CD8-positive, alpha-beta memory T cell (primary cell): Measurements from ENCODE around the gene TOP2B. TPM values are rescaled to one million over a fixed set of nuclear protein-coding genes. Genes with fewer than 3 reads are reported as not detected.

ENCODE experiments used
- CTCF ChIA-PET: fragments of 350-600 bp; sonication (Branson Sonifier 250); formaldehyde crosslinking; loops from one replicate; lab custom pipeline; 2021; ENCODE audit warnings: antibody characterized with exemption; lab: Charles Lee
- POLR2A ChIA-PET: fragments of 350-600 bp; sonication (Branson Sonifier 250); formaldehyde crosslinking; loops from one replicate; lab custom pipeline; 2021; ENCODE audit warnings: antibody characterized with exemption; lab: Charles Lee
- DNase-seq, 5 donors: peaks; one replicate each; pipeline versions ENCODE4 v3.0.0 to v3.0.0-alpha.2; 2020 to 2022; ENCODE audit warnings: mixed read lengths in 1 of 5
- H3K27ac ChIP-seq: one replicate; pipeline ENCODE4 v1.7.0; 2013; ENCODE audit warnings: low read depth, mild to moderate bottlenecking, low read length, moderate library complexity
- H3K27me3 ChIP-seq: 2 replicates; pipeline ENCODE4 v1.7.0; 2013; ENCODE audit warnings: low read length, mild to moderate bottlenecking; ENCODE audit not compliant: insufficient read depth, poor library complexity, severe bottlenecking
- H3K36me3 ChIP-seq: 2 replicates; pipeline ENCODE4 v1.7.0; 2013; ENCODE audit warnings: mild to moderate bottlenecking, low read length, moderate library complexity; ENCODE audit not compliant: insufficient read depth
- H3K4me1 ChIP-seq: 2 replicates; pipeline ENCODE4 v1.7.0; 2013; ENCODE audit warnings: mild to moderate bottlenecking, low read length, moderate library complexity; ENCODE audit not compliant: insufficient read depth
- H3K4me3 ChIP-seq: 2 replicates; pipeline ENCODE4 v1.7.0; 2013; ENCODE audit warnings: mild to moderate bottlenecking, low read length
- H3K9me3 ChIP-seq: 2 replicates; pipeline ENCODE4 v1.7.0; 2013; ENCODE audit warnings: mild to moderate bottlenecking, low read length
- H3K27ac Mint-ChIP-seq, 8 donors: one replicate each; pipeline ENCODE4 v1.8.0; 2020 to 2021; ENCODE audit warnings: mixed read lengths in 8 of 8, mild to moderate bottlenecking in 6 of 8, inconsistent platforms in 3 of 8, moderate library complexity in 3 of 8
- H3K27me3 Mint-ChIP-seq, 2 donors: one replicate each; pipeline ENCODE4 v1.8.0; 2020 to 2021; ENCODE audit warnings: mixed read lengths in 2 of 2, mild to moderate bottlenecking in 1 of 2, moderate library complexity in 1 of 2
- H3K36me3 Mint-ChIP-seq, 3 donors: one replicate each; pipeline ENCODE4 v1.8.0; 2020 to 2021; ENCODE audit warnings: mixed read lengths in 3 of 3, inconsistent platforms in 1 of 3, mild to moderate bottlenecking in 1 of 3
- H3K4me1 Mint-ChIP-seq, 3 donors: one replicate each; pipeline ENCODE4 v1.8.0; 2020 to 2021; ENCODE audit warnings: mixed read lengths in 3 of 3, inconsistent platforms in 1 of 3, mild to moderate bottlenecking in 1 of 3
- H3K4me3 Mint-ChIP-seq, 7 donors: one replicate each; pipeline ENCODE4 v1.8.0; 2020 to 2021; ENCODE audit warnings: mixed read lengths in 7 of 7, mild to moderate bottlenecking in 6 of 7, moderate library complexity in 4 of 7, inconsistent platforms in 2 of 7
- H3K9me3 Mint-ChIP-seq, 5 donors: one replicate each; pipeline ENCODE4 v1.8.0; 2020 to 2022; ENCODE audit warnings: mixed read lengths in 5 of 5, mild to moderate bottlenecking in 3 of 5, moderate library complexity in 2 of 5, inconsistent platforms in 1 of 5
- polyA plus RNA-seq: library from polyadenylated mRNA; unstranded; fragments of 300-500 nt; fragmentation: Illumina TruSeq; gene quantifications from one replicate; pipeline ENCODE4 v1.2.3, GENCODE V29; 2021
- total RNA-seq, 2 experiments: library from RNA; stranded (reverse); gene quantifications; one replicate each; pipeline ENCODE4 v1.2.3, GENCODE V29; 2021

Gene TOP2B
- total and polyA plus RNA-seq, 3 experiments from 2014 or later = 96.5 to 99.6 (median 98.6) TPM

DNA sequence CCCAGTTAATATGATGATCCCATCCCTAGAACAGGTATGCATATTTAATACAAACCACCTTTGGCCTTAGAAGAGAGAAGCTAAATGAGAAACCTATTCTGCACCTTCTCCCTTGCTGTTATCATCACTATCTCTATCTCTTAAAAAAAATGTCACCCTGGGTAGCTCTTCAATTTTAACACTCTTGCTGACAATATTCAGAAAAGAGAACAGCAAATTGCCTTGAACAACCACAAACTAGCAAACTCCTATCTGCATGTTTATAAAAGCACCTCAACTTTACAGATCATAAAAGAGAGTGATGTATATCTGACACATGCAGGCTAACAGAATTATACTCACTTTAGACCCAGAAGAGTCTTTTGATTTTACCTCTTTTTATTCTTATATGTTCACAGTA lies 7.4 kb downstream of the TOP2B start:
- peak overlapping the region in 7 of 8 donors; percentile 31 to 88 (median 52) for H3K27ac Mint-ChIP-seq
- H3K36me3 Mint-ChIP-seq = peaks cover 0 to 6% (median 0%) of the 10 kb centered on the region in 3 donors
- no peak for DNase-seq
- no peak overlapping the region for H3K4me3 ChIP-seq
- H3K4me3 Mint-ChIP-seq = peak overlapping the region; percentile 9 to 51 (median 44)
- CTCF ChIA-PET = interaction anchor here (1.4 kb wide), 1 partner anchor 9 kb away, joined by 5 read pairs; no protein-coding TSS in a partner anchor
- no peaks in the 10 kb centered on the region for H3K9me3 Mint-ChIP-seq
- POLR2A ChIA-PET = no interaction called here
- no peaks in the 10 kb centered on the region for H3K36me3 ChIP-seq
- peaks cover 73% of the 10 kb centered on the region for H3K4me1 ChIP-seq
- H3K27me3 ChIP-seq = no peaks in the 10 kb centered on the region
- no peak overlapping the region for H3K27ac ChIP-seq
- H3K9me3 ChIP-seq = no peaks in the 10 kb centered on the region
- H3K27me3 Mint-ChIP-seq = no peaks in the 10 kb centered on the region
- peaks cover 78 to 94% (median 92%) of the 10 kb centered on the region in 3 donors for H3K4me1 Mint-ChIP-seq

DNA sequence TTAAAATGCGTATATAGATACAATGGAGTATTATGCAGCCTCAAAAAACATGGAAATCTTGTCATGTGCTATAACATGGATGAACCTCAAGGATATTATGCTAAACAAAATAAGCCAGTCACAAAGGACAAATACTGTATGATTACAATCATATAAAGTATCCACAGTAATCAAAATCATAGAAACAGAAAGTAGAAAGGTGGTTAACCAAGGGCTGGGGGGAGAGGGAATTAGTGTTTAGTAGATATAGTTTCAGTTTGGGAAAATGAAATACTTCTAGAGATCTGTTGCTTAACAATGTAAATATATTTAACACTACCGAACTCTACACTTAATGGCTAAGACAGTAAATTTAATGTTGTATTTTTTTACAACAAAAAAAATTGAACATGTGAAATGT lies 9.0 kb downstream of the TOP2B start:
- H3K4me3 Mint-ChIP-seq = peak overlapping the region; percentile 0 to 54 (median 48)

DNA sequence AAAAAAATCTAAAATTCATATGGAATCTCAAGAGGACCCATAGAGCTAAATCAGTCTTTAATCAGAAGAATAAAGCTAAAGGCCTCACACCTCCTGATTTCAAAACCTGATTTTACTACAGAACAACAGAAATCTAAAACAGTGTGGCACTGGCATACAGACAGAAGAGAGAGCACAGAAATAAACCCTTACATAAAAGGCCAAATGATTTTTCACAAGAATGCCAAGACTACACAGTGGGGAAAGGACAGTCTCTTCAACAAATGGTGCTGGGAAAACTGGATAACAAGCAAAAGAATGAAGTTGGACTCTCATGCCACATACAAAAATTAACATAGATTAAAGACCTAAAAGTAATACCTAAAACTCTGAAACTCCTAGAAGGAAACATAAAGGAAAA lies 10.1 kb downstream of the TOP2B start:
- peaks cover 8 to 18% (median 12%) of the 10 kb centered on the region in 3 donors for H3K36me3 Mint-ChIP-seq
- no peak overlapping the region for H3K27ac ChIP-seq
- no peaks in the 10 kb centered on the region for H3K9me3 ChIP-seq
- peak overlapping the region in 5 of 8 donors; percentile 14 to 74 (median 51) for H3K27ac Mint-ChIP-seq
- POLR2A ChIA-PET = no interaction called here
- H3K27me3 Mint-ChIP-seq = no peaks in the 10 kb centered on the region
- H3K27me3 ChIP-seq = no peaks in the 10 kb centered on the region
- peaks cover 52% of the 10 kb centered on the region for H3K4me1 ChIP-seq
- no peak overlapping the region for H3K4me3 ChIP-seq
- no peak for DNase-seq
- peaks cover 6 to 9% (median 7%) of the 10 kb centered on the region in 5 donors for H3K9me3 Mint-ChIP-seq
- peak overlapping the region in 6 of 7 donors; percentile 17 to 64 (median 47) for H3K4me3 Mint-ChIP-seq
- H3K4me1 Mint-ChIP-seq = peaks cover 63 to 87% (median 86%) of the 10 kb centered on the region in 3 donors
- CTCF ChIA-PET = no interaction called here
- H3K36me3 ChIP-seq = no peaks in the 10 kb centered on the region

More for the DNA sequence above, 9.0 kb downstream of the TOP2B start:
- H3K27me3 ChIP-seq = no peaks in the 10 kb centered on the region
- ChIA-PET POLR2A (no interaction called here), CTCF (no interaction called here)
- Mint-ChIP-seq H3K4me1 (peaks cover 72 to 93% (median 92%) of the 10 kb centered on the region in 3 donors), H3K27me3 (no peaks in the 10 kb centered on the region), H3K36me3 (peaks cover 3 to 12% (median 5%) of the 10 kb centered on the region in 3 donors), H3K9me3 (peaks cover 2 to 3% (median 3%) of the 10 kb centered on the region in 5 donors), H3K27ac (peak overlapping the region in 7 of 8 donors; percentile 3 to 77 (median 24))
- no peaks in the 10 kb centered on the region for H3K36me3 ChIP-seq
- H3K27ac ChIP-seq = no peak overlapping the region
- no peak overlapping the region for H3K4me3 ChIP-seq
- no peak for DNase-seq
- no peaks in the 10 kb centered on the region for H3K9me3 ChIP-seq
- peaks cover 61% of the 10 kb centered on the region for H3K4me1 ChIP-seq

DNA sequence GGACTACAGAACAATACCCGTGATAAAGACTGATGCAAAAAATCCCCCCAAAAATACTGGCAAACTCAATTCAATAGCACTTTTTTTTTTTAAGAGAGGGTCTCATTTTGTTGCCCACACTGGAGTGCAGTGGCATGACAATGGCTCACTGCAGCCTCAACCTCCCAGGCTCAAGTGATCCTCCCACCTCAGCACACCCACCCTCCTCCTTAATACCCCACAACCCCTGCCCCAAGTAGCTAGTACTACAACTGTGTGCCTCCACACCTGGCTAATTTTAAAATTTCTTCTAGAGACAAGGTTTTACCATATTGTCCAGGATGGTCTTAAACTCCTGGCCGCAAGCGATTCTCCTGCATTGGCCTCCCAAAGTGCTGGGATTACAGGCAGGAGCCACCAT lies 11.4 kb downstream of the TOP2B start:
- Histone ChIP-seq H3K9me3 (peaks cover 4% of the 10 kb centered on the region), H3K36me3 (no peaks in the 10 kb centered on the region), H3K4me3 (no peak overlapping the region), H3K4me1 (peaks cover 43% of the 10 kb centered on the region), H3K27ac (no peak overlapping the region), H3K27me3 (no peaks in the 10 kb centered on the region)
- Mint-ChIP-seq H3K36me3 (peaks cover 15 to 22% (median 22%) of the 10 kb centered on the region in 3 donors), H3K27ac (peak overlapping the region in 7 of 8 donors; percentile 7 to 75 (median 51)), H3K4me1 (peaks cover 60 to 76% (median 76%) of the 10 kb centered on the region in 3 donors), H3K9me3 (peaks cover 13 to 18% (median 16%) of the 10 kb centered on the region in 5 donors), H3K27me3 (no peaks in the 10 kb centered on the region), H3K4me3 (peak overlapping the region; percentile 27 to 65 (median 37))
- no peak for DNase-seq
- POLR2A ChIA-PET = no interaction called here
- CTCF ChIA-PET = no interaction called here

DNA sequence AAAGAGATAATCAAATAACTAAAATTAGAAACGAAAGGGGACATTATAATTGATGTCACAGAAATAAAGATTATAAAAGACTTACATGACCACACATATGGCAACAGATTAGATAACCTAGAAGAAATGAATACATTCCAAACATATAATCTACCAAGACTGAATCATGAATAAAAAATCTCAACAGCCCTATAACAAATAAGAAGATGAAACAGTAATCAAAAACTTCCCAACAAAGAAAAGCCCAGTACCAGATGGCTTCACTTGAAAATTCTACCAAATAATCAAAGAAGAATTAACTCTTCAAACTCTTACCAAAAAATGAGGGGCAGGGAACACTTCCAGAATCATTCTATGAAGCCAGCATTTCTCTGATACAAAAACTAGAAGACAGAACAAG lies 11.8 kb downstream of the TOP2B start:
- no peaks in the 10 kb centered on the region for H3K27me3 Mint-ChIP-seq
- no peak overlapping the region for H3K4me3 ChIP-seq
- H3K27ac Mint-ChIP-seq = peak overlapping the region in 6 of 8 donors; percentile 30 to 75 (median 52)
- no peak for DNase-seq
- H3K9me3 Mint-ChIP-seq = peaks cover 16 to 21% (median 19%) of the 10 kb centered on the region in 5 donors
- H3K4me1 ChIP-seq = peaks cover 46% of the 10 kb centered on the region
- peaks cover 64 to 77% (median 77%) of the 10 kb centered on the region in 3 donors for H3K4me1 Mint-ChIP-seq
- peak overlapping the region in 6 of 7 donors; percentile 30 to 65 (median 50) for H3K4me3 Mint-ChIP-seq
- peaks cover 18 to 26% (median 25%) of the 10 kb centered on the region in 3 donors for H3K36me3 Mint-ChIP-seq
- ChIA-PET CTCF (no interaction called here), POLR2A (no interaction called here)
- H3K36me3 ChIP-seq = no peaks in the 10 kb centered on the region
- H3K27me3 ChIP-seq = no peaks in the 10 kb centered on the region
- H3K9me3 ChIP-seq = peaks cover 4% of the 10 kb centered on the region
- H3K27ac ChIP-seq = no peak overlapping the region

DNA sequence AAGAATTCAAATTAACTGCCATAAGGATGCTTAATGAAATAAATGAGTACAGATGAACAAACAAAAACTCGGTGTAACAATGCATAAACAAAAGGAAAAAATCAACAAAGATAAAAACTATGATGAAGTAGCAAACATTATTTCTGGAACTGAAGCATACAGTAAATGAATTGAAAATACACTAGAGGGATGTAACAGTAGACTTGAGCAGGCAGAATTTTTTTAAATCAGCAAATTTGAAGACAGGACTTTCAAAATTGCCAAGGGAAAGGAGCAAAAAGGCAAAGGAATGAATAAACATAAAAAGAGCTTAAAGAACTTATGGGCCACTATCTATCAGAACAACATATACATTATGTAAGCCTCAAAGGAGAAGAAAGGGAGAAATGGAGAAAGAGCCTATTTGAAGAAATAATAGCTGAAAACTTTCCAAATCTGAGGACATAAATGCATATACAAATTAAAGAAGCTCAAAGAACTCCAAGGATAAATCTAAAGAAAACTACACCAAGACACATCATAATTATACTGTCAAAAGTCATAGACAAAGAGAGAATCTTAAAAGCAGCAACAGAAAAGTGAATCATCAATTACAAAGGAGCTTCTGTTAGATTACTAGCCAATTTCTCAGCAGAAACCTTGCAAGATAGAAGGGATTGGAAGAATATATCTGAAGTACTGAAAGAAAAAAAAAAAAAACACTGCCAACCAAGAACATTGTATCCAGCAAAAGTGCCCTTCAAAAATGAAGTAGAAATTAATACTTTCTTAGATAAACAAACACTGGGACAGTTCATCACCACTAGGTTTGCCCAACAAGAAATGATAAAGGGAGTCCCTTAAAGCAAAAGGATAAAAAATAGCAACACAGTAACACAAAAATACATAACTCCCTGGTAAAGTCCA lies 15.5 kb downstream of the TOP2B start:
- Histone ChIP-seq H3K36me3 (no peaks in the 10 kb centered on the region), H3K27me3 (no peaks in the 10 kb centered on the region), H3K27ac (no peak overlapping the region), H3K4me1 (peaks cover 18% of the 10 kb centered on the region), H3K4me3 (no peak overlapping the region), H3K9me3 (peaks cover 4% of the 10 kb centered on the region)
- Mint-ChIP-seq H3K27me3 (no peaks in the 10 kb centered on the region), H3K36me3 (peaks cover 20 to 29% (median 26%) of the 10 kb centered on the region in 3 donors), H3K27ac (peak overlapping the region in 4 of 8 donors; percentile 8 to 61 (median 30)), H3K9me3 (peaks cover 16 to 21% (median 19%) of the 10 kb centered on the region in 5 donors), H3K4me3 (no peak overlapping the region), H3K4me1 (peaks cover 47 to 66% (median 58%) of the 10 kb centered on the region in 3 donors)
- DNase-seq = no peak
- CTCF ChIA-PET = interaction anchor here (0.7 to 6.0 kb wide), 15 partner anchors 8 to 210 kb away, joined by 3 to 88 read pairs (median 5); partner anchors contain the start of gene OXSM
- POLR2A ChIA-PET = interaction anchor here (0.6 kb wide), 1 partner anchor 1731 kb away, joined by 3 read pairs; no protein-coding TSS in a partner anchor

DNA sequence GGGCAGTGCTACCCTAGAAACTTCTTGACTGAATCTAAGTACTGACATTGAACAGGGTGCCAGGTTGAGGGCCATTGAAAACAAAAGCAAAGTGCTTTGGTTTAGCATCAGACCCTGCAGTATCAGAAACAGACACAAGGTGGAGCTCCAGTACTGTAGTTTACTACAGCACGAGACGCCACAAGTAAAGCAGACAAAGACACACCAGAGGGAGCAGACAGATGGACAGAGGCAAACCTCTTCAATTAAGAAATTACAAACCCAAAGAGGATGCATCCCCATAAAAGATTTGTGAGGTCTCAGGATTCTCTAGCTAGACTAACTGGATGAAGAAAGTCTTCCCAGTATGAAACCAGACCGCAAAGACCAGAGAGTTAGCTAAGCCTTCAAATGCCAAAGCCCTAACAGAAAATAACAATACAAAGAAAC lies 16.6 kb downstream of the TOP2B start:
- Mint-ChIP-seq H3K36me3 (peaks cover 22 to 38% (median 26%) of the 10 kb centered on the region in 3 donors), H3K27me3 (no peaks in the 10 kb centered on the region), H3K4me1 (peaks cover 42 to 65% (median 58%) of the 10 kb centered on the region in 3 donors), H3K27ac (peak overlapping the region in 7 of 8 donors; percentile 0 to 69 (median 20)), H3K4me3 (peak overlapping the region in 2 of 7 donors; percentile 1 to 18), H3K9me3 (peaks cover 16 to 21% (median 19%) of the 10 kb centered on the region in 5 donors)
- DNase-seq = peak; percentile 70 to 81 (median 75)
- ChIA-PET CTCF (interaction anchor here (0.7 to 6.0 kb wide), 23 partner anchors 9 to 216 kb away, joined by 3 to 88 read pairs (median 4); partner anchors contain the start of genes NGLY1 and OXSM), POLR2A (interaction anchor here (0.6 kb wide), 1 partner anchor 1730 kb away, joined by 3 read pairs; no protein-coding TSS in a partner anchor)
- Histone ChIP-seq H3K9me3 (peaks cover 4% of the 10 kb centered on the region), H3K36me3 (no peaks in the 10 kb centered on the region), H3K27me3 (no peaks in the 10 kb centered on the region), H3K4me1 (peaks cover 14% of the 10 kb centered on the region), H3K4me3 (no peak overlapping the region), H3K27ac (no peak overlapping the region)
